ENCODE data around the gene ZNF17. TPM values are rescaled to one million over a fixed set of nuclear protein-coding genes. Genes with fewer than 3 reads are reported as not detected.

Gene ZNF17
- total and polyA plus RNA-seq, 2 donors (not counting 1 experiment from before 2014, with no cell fraction given) = 9.9 to 25.8 TPM

GRCh38 chr19:57362419-57362818, 48.5 kb upstream of the ZNF17 start:
- peaks cover 10 to 15% of the 10 kb centered on the region in 2 donors for H3K4me1 ChIP-seq (ENCODE audit: control insufficient read depth in 2 of 2, insufficient read depth in 2 of 2, low read length in 2 of 2)
- H3K27ac ChIP-seq (ENCODE audit: low read length in 2 of 2) = peak overlapping the region; percentile 85 to 97
- peak overlapping the region in 2 of 5 experiments; percentile 58 to 80 for H3K4me3 ChIP-seq (ENCODE audit: control extremely low read depth in 1 of 5, extremely low read depth in 1 of 5, insufficient read depth in 1 of 5, low read depth in 2 of 5, low read length in 4 of 5)
- H3K9me3 ChIP-seq (ENCODE audit: control extremely low read depth in 1 of 3, control insufficient read depth in 2 of 3, insufficient read depth in 1 of 3, low read length in 2 of 3) = peaks cover 1 to 21% (median 5%) of the 10 kb centered on the region in 3 donors
- ChIA-PET CTCF (no interaction called here), POLR2A (no interaction called here)
- Mint-ChIP-seq H3K27me3 (no peaks in the 10 kb centered on the region), H3K4me1 (peaks cover 17% of the 10 kb centered on the region), H3K4me3 (peak overlapping the region; percentile 95), H3K27ac (peak overlapping the region; percentile 97), H3K9me3 (ENCODE audit: insufficient read depth) (no peaks in the 10 kb centered on the region)
- ATAC-seq (ENCODE audit: low read depth) (no peak), DNase-seq (no peak)
- H4K20me1 ChIP-seq (ENCODE audit: control insufficient read depth, insufficient read depth, low read length, poor library complexity, severe bottlenecking) = no peaks in the 10 kb centered on the region
- H3K36me3 ChIP-seq (replicated peaks in 1 of 2; ENCODE audit: control extremely low read depth in 1 of 2, control insufficient read depth in 1 of 2, extremely low read depth in 1 of 2, insufficient read depth in 2 of 2, low read length in 1 of 2) = peaks cover 4 to 13% of the 10 kb centered on the region in 2 experiments
- TF ChIP-seq EZH2 (IDR thresholded peaks at IDR 0.05; ENCODE audit: borderline replicate concordance, insufficient read depth, low read depth, low read length, poor library complexity, severe bottlenecking) = no peak
- no peak for TF ChIP-seq CTCF (IDR thresholded peaks at IDR 0.05)
- H2AFZ ChIP-seq (ENCODE audit: insufficient read depth, low read depth, low read length, poor library complexity, severe bottlenecking) = peak overlapping the region; percentile 93
- intact Hi-C loops (cut with micrococcal nuclease) = no loop called here
- H3K27me3 ChIP-seq (replicated peaks in 1 of 4; ENCODE audit: control extremely low read depth in 1 of 4, control insufficient read depth in 3 of 4, insufficient read depth in 4 of 4, low read length in 3 of 4) = no peaks in the 10 kb centered on the region
- no CpG with 5 or more reads among the region's 2 CpGs for WGBS (ENCODE audit: insufficient coverage)
- H3K79me2 ChIP-seq (ENCODE audit: control insufficient read depth, insufficient read depth, low read length) = peaks cover 25% of the 10 kb centered on the region
- H3K9ac ChIP-seq (ENCODE audit: low read length) = peak overlapping the region; percentile 80
- H3K4me2 ChIP-seq (replicated peaks; ENCODE audit: low read depth, low read length, poor library complexity, severe bottlenecking) = peak overlapping the region; percentile 95

DNA sequence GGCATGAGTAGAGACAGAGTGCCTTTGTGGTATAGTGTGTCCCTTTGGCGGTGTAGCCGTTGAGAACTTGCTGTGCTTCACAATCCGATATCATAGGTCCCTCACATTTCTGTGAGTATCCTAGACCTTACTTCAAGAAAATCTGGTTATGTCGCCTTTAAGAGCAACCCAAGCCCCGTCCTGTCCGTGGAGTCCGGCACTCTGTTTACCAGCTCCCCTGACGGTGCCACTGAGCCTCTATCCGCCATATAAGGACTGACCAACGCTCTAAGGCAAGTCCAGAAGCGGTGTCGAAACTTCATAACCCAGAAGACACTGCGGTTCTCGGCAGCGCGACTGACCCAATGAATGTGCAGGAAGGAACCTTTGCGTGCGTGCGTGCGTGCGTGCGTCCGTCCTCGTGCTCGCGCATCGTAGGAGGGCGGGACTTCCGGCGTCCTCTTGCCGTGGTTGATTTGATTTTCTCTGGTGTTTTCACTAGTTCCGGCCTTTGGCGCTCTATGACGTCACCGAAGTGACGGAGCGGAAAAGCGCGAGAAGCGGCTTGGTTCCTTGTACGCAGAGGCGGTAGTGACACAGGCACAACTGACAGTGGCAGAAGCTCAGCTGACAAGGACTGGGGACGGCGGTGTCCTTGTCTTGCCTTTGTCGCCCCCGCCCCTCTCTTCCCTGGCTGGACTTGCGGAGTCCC, 47.8 kb upstream of the ZNF17 start, which contains the start of the genes TRAPPC2B and ZNF547:
TRAPPC2B (plus strand) TSS at position 555 of the 691 bp plus-strand sequence. CDS start 1,283 bp downstream, outside the sequence.
ZNF547 (plus strand) TSS at position 555 of the 691 bp plus-strand sequence. CDS start 5,005 bp downstream, outside the sequence.
- TF ChIP-seq CTCF (IDR thresholded peaks at IDR 0.05) (no peak), EZH2 (IDR thresholded peaks at IDR 0.05; ENCODE audit: borderline replicate concordance, insufficient read depth, low read depth, low read length, poor library complexity, severe bottlenecking) (no peak)
- H3K9ac ChIP-seq (ENCODE audit: low read length) = peak within 1 kb of the TSS; percentile 80
- intact Hi-C loops (cut with micrococcal nuclease) = loop anchor here (1.0 kb wide), 11 partner anchors 12 to 584 kb away; partner anchors contain the start of genes ZNF17, ZNF256, ZNF304 and ZNF416
- H3K4me2 ChIP-seq (replicated peaks; ENCODE audit: low read depth, low read length, poor library complexity, severe bottlenecking) = peak within 1 kb of the TSS; percentile 95
- H3K27ac ChIP-seq (ENCODE audit: low read length in 2 of 2) = peak within 1 kb of the TSS; percentile 85 to 97
- peak within 1 kb of the TSS; percentile 93 for H2AFZ ChIP-seq (ENCODE audit: insufficient read depth, low read depth, low read length, poor library complexity, severe bottlenecking)
- H4K20me1 ChIP-seq (ENCODE audit: control insufficient read depth, insufficient read depth, low read length, poor library complexity, severe bottlenecking) = no peaks in the 10 kb centered on the region
- Mint-ChIP-seq H3K4me3 (peak within 1 kb of the TSS; percentile 95), H3K4me1 (peaks cover 17% of the 10 kb centered on the region), H3K9me3 (ENCODE audit: insufficient read depth) (no peaks in the 10 kb centered on the region), H3K27me3 (no peaks in the 10 kb centered on the region), H3K27ac (peak within 1 kb of the TSS; percentile 97)
- peaks cover 0 to 12% of the 10 kb centered on the region in 2 experiments for H3K36me3 ChIP-seq (replicated peaks in 1 of 2; ENCODE audit: control extremely low read depth in 1 of 2, control insufficient read depth in 1 of 2, extremely low read depth in 1 of 2, insufficient read depth in 2 of 2, low read length in 1 of 2)
- WGBS (ENCODE audit: insufficient coverage) = 3% methylated on average over 45 of the region's 47 CpGs
- H3K27me3 ChIP-seq (replicated peaks in 1 of 4; ENCODE audit: control extremely low read depth in 1 of 4, control insufficient read depth in 3 of 4, insufficient read depth in 4 of 4, low read length in 3 of 4) = no peaks in the 10 kb centered on the region
- DNase-seq = peak; percentile 100
- peaks cover 10 to 15% of the 10 kb centered on the region in 2 donors for H3K4me1 ChIP-seq (ENCODE audit: control insufficient read depth in 2 of 2, insufficient read depth in 2 of 2, low read length in 2 of 2)
- peaks cover 0 to 17% (median 0%) of the 10 kb centered on the region in 3 donors for H3K9me3 ChIP-seq (ENCODE audit: control extremely low read depth in 1 of 3, control insufficient read depth in 2 of 3, insufficient read depth in 1 of 3, low read length in 2 of 3)
- ATAC-seq (ENCODE audit: low read depth) = peak; percentile 94
- ChIA-PET POLR2A (interaction anchor here (0.9 to 1.0 kb wide), 2 partner anchors 12 to 640 kb away, joined by 3 to 5 read pairs; partner anchors contain the start of genes ZNF304 and ZNF606), CTCF (no interaction called here)
- peak within 1 kb of the TSS; percentile 56 to 80 (median 71) for H3K4me3 ChIP-seq (ENCODE audit: control extremely low read depth in 1 of 5, extremely low read depth in 1 of 5, insufficient read depth in 1 of 5, low read depth in 2 of 5, low read length in 4 of 5)
- H3K79me2 ChIP-seq (ENCODE audit: control insufficient read depth, insufficient read depth, low read length) = peaks cover 26% of the 10 kb centered on the region
